Epithelial cell of proximal tubule (primary cell): ENCODE data around the gene ZNF385A. TPM values are rescaled to one million over a fixed set of nuclear protein-coding genes. Genes with fewer than 3 reads are reported as not detected.

ENCODE experiments used
- DNase-seq: peaks from one replicate; pipeline ENCODE4 v3.0.0-alpha.2; 2011; ENCODE audit warnings: low read depth
- H3K4me3 ChIP-seq: 2 replicates; pipeline ENCODE4 v1.5.1; 2011; ENCODE audit warnings: low read depth, mild to moderate bottlenecking, low read length
- total RNA-seq: library from RNA; depleted of rRNA; stranded (reverse); fragments of >200 nt; gene quantifications from 2 replicates; pipeline ENCODE4 v1.2.3, GENCODE V29; 2015
- TF ChIP-seq, protein P1 (sequence below): conservative IDR thresholded peaks from 2 replicates; pipeline ENCODE4 v1.5.1; 2012; ENCODE audit warnings: low read depth, mild to moderate bottlenecking, low read length

The ZNF385A gene
- total RNA-seq, 1 donor from 2014 or later: 3.9 TPM

DNA sequence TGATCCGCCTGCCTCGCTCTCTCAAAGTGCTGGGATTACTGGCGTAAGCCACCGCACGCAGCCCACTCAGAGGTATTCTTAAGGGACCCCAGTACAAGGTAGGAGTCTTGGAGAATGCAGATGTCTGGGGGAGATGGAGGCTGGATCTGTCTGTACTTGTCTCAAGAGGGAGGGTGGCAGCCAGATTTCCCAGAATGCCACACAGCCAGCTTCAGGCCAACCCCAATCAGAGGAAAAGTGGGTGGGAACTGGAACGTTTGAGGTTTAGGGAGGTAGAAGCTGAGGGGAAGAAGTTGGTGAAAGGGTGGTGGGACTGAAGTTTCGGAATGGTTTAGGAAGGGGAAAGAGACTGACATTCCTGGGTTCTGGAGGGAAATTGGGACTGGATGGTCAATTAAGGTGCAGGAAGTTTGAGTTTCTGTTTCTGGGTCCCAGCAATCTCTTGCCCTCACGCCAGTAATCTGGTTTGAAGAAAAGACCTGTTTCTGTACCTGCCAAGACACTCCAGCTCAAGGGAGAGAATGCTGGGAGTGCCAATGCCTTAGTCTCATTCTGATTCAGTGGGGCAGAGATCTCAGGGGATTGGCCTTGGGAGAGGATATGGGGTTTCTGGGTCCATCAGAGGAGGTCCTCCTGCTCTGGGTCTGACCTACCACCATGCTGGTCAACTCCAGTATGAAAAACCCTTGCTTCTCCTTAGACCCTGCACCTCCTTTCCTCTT lies 8.1 kb upstream of the ZNF385A start:
- TF ChIP-seq, protein P1, sequence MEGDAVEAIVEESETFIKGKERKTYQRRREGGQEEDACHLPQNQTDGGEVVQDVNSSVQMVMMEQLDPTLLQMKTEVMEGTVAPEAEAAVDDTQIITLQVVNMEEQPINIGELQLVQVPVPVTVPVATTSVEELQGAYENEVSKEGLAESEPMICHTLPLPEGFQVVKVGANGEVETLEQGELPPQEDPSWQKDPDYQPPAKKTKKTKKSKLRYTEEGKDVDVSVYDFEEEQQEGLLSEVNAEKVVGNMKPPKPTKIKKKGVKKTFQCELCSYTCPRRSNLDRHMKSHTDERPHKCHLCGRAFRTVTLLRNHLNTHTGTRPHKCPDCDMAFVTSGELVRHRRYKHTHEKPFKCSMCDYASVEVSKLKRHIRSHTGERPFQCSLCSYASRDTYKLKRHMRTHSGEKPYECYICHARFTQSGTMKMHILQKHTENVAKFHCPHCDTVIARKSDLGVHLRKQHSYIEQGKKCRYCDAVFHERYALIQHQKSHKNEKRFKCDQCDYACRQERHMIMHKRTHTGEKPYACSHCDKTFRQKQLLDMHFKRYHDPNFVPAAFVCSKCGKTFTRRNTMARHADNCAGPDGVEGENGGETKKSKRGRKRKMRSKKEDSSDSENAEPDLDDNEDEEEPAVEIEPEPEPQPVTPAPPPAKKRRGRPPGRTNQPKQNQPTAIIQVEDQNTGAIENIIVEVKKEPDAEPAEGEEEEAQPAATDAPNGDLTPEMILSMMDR: no peak
- H3K4me3 ChIP-seq: no peak overlapping the region
- DNase-seq: no peak

- peak overlapping the region; percentile 40 for H3K4me3 ChIP-seq
Observed at GRCh38 chr12:54390668-54391551, 6.4 kb upstream of the ZNF385A start.

DNA sequence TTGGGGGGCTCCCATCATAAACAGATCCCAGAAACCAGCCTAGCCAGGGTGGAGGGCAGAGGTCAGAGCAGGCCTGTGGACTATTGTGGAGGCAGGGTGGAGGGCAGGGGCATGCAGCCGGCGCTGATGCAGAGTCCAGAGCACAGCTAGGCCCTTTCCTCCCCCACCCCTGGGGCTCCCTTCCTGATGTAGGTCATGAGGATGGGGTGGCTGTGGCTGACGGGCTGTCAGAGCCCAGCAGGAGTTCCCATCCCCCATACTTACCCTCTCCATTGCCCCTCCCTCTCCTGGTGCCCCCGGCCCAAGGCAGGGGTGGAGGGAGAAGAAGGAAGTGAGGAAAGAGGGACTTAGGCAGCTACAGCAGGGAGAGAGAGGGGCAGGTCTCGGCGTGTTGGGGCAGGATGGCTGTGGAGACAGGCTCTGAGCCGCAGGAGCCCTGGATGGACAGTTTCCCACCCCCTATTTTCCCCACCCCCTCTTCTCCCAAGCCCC lies 5.7 kb upstream of the ZNF385A start:
- H3K4me3 ChIP-seq: no peak overlapping the region
- TF ChIP-seq, protein P1: no peak
- no peak for DNase-seq

More at GRCh38 chr12:54390668-54391551, 6.4 kb upstream of the ZNF385A start:
- no peak for DNase-seq
- TF ChIP-seq, protein P1: peak; percentile 26

DNA sequence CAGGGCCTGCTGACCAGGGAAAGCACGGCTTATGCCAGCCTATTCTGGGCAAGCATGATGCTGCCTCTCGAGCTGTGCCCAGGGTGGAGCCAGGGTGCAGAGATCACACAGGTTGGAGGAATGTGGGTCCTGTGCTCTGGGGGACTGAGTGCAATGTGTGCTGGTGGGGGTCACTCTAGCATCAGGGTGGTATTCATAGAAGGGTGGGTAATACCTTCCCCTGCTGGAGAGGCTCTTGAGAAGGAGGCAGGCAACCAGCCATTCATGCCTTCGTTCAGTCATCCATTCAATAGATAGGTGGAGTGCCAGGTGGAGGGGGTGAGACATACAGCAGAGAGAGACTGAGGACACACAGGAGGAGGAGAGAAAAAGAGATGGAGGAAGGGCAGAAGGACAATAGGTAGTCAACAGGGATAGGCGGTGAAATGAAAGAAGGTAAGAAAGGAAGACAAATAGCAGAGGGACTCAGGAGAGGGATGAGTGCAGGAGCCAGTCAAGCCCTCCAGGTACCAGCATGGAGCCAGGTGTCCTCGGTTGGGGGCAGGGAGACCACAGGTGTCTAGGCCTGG lies 5.2 kb upstream of the ZNF385A start:
- no peak for DNase-seq
- no peak overlapping the region for H3K4me3 ChIP-seq
- TF ChIP-seq, protein P1: no peak

DNA sequence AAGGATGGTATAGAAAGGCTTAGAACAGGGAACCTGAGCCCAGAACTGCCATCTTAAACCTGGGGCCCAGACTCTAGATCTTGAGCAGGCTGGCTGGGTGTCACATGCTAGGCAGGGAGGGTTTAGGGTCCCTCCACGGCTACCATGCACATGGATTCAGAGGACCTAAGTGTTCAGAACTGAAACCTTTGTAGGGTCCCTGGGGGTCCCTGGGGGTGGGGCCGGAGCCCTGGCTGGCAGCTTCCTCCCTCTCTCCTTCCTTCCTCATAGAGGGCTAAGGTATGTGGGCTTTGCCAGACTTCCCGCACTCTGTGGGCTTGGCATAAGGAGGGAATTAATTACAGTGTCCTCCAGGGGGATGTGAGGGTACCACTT lies 4.6 kb upstream of the ZNF385A start:
- no peak overlapping the region for H3K4me3 ChIP-seq
- TF ChIP-seq, protein P1: no peak
- no peak for DNase-seq

DNA sequence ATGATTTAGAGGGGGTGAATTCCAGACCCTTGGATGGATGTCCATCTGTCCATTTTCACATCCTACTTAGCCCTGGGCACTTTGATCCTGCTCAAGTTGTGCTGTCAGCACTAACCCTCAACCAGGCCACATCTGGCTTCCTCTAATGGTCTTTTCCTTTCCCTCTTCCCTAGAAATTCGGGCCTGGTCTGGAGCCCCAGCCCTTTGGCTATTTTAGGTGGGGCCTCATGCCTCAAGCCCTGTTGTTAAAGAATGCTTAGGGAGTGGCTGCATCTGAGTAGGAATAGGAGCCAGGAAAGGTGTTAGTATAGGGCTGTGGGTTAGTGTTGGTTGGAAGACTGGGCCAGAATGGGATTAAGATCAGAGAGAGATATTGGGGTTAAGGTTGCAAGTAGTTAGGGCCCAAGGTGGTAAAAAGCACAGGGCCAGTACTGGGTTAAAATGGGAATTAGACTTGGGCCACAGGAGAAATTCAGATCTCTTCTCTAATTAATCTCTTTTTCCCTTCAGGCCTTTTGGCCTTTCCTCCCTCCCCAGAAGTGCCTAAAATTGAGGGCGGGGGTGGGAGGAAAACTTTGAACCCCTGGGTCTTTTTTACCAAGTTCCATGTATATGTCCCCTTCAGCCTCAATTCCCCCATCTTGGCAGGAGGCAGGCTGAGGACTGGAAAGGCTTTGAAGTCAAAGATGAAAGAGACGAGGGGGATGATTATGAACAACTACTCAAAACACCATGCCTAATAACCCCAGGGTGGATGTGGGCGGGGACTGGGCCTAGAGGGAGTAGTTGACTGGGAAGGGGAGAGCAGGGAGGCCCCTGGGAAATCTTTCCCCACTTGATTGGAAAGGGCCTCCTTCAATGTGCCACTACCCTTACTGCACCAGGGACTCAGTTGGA lies 4.0 kb upstream of the ZNF385A start:
- TF ChIP-seq, protein P1: no peak
- no peak overlapping the region for H3K4me3 ChIP-seq
- DNase-seq: no peak
